ENCODE results near the gene SGF29. TPM values are rescaled to one million over a fixed set of nuclear protein-coding genes. Genes with fewer than 3 reads are reported as not detected.

Gene SGF29
- total and polyA plus RNA-seq, 9 of the 15 experiments (the other 6 are each of a cell fraction or from before 2014, with no cell fraction given), result 2.6 to 36.1 (median 21.2) TPM

DNA sequence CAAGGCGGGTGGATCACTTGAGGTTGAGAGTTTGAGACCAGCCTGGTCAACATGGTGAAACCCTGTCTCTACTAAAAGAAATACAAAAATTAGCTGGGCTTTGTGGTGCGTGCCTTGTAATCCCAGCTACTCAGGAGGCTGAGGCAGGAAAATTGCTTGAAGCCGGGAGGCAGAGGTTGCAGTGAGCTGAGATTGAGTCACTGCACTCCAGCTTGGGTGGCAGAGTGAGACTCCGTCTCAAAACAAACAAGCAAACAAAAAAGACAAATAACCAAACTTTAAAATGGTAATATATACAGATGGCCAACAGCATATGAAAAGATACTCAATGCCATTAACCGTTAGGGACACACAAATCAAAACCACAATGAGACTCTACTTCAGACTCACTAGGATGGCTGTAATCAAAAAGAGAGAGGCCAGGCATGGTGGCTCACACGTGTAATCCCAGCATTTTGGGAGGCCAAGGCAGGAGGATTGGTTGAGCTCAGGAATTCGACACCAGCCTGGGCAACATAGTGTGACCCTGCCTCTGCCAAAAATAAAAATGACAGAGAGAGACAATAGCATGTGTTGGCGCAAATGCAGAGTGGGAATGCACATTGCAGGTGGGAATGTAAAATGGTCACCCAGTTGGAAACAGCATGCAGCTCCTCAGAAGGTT, 21.9 kb downstream of the SGF29 start (continued):
- TF ChIP-seq, protein P1, sequence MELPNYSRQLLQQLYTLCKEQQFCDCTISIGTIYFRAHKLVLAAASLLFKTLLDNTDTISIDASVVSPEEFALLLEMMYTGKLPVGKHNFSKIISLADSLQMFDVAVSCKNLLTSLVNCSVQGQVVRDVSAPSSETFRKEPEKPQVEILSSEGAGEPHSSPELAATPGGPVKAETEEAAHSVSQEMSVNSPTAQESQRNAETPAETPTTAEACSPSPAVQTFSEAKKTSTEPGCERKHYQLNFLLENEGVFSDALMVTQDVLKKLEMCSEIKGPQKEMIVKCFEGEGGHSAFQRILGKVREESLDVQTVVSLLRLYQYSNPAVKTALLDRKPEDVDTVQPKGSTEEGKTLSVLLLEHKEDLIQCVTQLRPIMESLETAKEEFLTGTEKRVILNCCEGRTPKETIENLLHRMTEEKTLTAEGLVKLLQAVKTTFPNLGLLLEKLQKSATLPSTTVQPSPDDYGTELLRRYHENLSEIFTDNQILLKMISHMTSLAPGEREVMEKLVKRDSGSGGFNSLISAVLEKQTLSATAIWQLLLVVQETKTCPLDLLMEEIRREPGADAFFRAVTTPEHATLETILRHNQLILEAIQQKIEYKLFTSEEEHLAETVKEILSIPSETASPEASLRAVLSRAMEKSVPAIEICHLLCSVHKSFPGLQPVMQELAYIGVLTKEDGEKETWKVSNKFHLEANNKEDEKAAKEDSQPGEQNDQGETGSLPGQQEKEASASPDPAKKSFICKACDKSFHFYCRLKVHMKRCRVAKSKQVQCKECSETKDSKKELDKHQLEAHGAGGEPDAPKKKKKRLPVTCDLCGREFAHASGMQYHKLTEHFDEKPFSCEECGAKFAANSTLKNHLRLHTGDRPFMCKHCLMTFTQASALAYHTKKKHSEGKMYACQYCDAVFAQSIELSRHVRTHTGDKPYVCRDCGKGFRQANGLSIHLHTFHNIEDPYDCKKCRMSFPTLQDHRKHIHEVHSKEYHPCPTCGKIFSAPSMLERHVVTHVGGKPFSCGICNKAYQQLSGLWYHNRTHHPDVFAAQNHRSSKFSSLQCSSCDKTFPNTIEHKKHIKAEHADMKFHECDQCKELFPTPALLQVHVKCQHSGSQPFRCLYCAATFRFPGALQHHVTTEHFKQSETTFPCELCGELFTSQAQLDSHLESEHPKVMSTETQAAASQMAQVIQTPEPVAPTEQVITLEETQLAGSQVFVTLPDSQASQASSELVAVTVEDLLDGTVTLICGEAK (IDR thresholded peaks at IDR 0.05), result no peak
- TF ChIP-seq, protein P1 (CRISPR knock-in tag; IDR thresholded peaks at IDR 0.05), result no peak
- TF ChIP-seq ILK (tag; IDR thresholded peaks at IDR 0.05; ENCODE audit: borderline replicate concordance, low read depth), result no peak
- TF ChIP-seq ZNF76 (CRISPR knock-in tag; IDR thresholded peaks at IDR 0.05; ENCODE audit: borderline replicate concordance), result no peak
- no peak for TF ChIP-seq GTF2E2 (tag; IDR thresholded peaks at IDR 0.05)
- TF ChIP-seq CBFA2T2 (conservative IDR thresholded peaks at IDR 0.05), result no peak
- no peak for TF ChIP-seq PHF8 (IDR thresholded peaks at IDR 0.05; ENCODE audit: borderline replicate concordance, low read length)
- TF ChIP-seq MAZ (CRISPR knock-in tag; conservative IDR thresholded peaks at IDR 0.05 in 1 of 2, IDR thresholded peaks at IDR 0.05 in 1 of 2), result no peak
